ENCODE measurements around the gene PHKB.

Gene PHKB

GRCh38 chr16:47699106-47699505 is 238.0 kb downstream of the PHKB start:
- no peak for DNase-seq

GRCh38 chr16:47700857-47701587 is 239.9 kb downstream of the PHKB start:
- no peak for DNase-seq

- no peak for DNase-seq
These were observed 244.1 kb downstream of the PHKB start for GRCh38 chr16:47705266-47705665.

- no peak for DNase-seq
These were observed 250.7 kb downstream of the PHKB start for GRCh38 chr16:47711809-47712208.

GRCh38 chr16:47712276-47713224 is 251.4 kb downstream of the PHKB start:
- no peak for DNase-seq

- no peak for DNase-seq
These were observed 252.1 kb downstream of the PHKB start for GRCh38 chr16:47713225-47713595.

GRCh38 chr16:47715442-47716083 is 254.4 kb downstream of the PHKB start:
- DNase-seq: no peak

GRCh38 chr16:47716571-47716970 is 255.4 kb downstream of the PHKB start:
- no peak for DNase-seq

GRCh38 chr16:47719713-47720112 is 258.6 kb downstream of the PHKB start:
- no peak for DNase-seq

GRCh38 chr16:47721006-47721637 is 260.0 kb downstream of the PHKB start:
- no peak for DNase-seq

GRCh38 chr16:47722046-47722445 is 260.9 kb downstream of the PHKB start:
- DNase-seq: no peak

- DNase-seq: no peak
These were observed 263.1 kb downstream of the PHKB start for GRCh38 chr16:47724115-47724785.

- no peak for DNase-seq
These were observed 264.1 kb downstream of the PHKB start for GRCh38 chr16:47725188-47725695.

GRCh38 chr16:47726031-47726675 is 265.0 kb downstream of the PHKB start:
- no peak for DNase-seq

- no peak for DNase-seq
These were observed 266.0 kb downstream of the PHKB start for GRCh38 chr16:47727131-47727530.

- no peak for DNase-seq
These were observed 267.1 kb downstream of the PHKB start for GRCh38 chr16:47728205-47728604.

GRCh38 chr16:47729701-47730100 is 268.6 kb downstream of the PHKB start:
- no peak for DNase-seq

- DNase-seq: no peak
These were observed 270.1 kb downstream of the PHKB start for GRCh38 chr16:47731252-47731651.

- no peak for DNase-seq
These were observed 271.0 kb downstream of the PHKB start for GRCh38 chr16:47732122-47732521.

- DNase-seq: no peak
These were observed 271.5 kb downstream of the PHKB start for GRCh38 chr16:47732523-47733111.
